Fibroblast of villous mesenchyme (primary cell): ENCODE results near the gene CARD14. TPM values are rescaled to one million over a fixed set of nuclear protein-coding genes. Genes with fewer than 3 reads are reported as not detected.

Experiments
- DNase-seq: peaks from one replicate; pipeline ENCODE4 v3.0.0-alpha.2; 2010; ENCODE audit warnings: low read depth
- H3K4me3 ChIP-seq: 2 replicates; pipeline ENCODE4 v1.5.1; 2011; ENCODE audit warnings: low read depth, mild to moderate bottlenecking, low read length
- CTCF ChIP-seq: IDR thresholded peaks from 2 replicates; pipeline ENCODE4 v1.5.1; 2012; ENCODE audit warnings: low read depth, mild to moderate bottlenecking, low read length; ENCODE audit not compliant: insufficient read depth
- total RNA-seq: library from RNA; depleted of rRNA; stranded (reverse); fragments of >200 nt; gene quantifications from 2 replicates; pipeline ENCODE4 v1.2.3, GENCODE V29; 2012

The CARD14 gene
- total RNA-seq, 1 donor = under 0.01 TPM

- TF ChIP-seq CTCF = no peak
- DNase-seq = no peak
These were observed 38.2 kb downstream of the CARD14 start for GRCh38 chr17:80208050-80208449.

GRCh38 chr17:80209765-80210164 lies 39.9 kb downstream of the CARD14 start:
- no peak for DNase-seq
- no peak overlapping the region for H3K4me3 ChIP-seq
- TF ChIP-seq CTCF = no peak

More at GRCh38 chr17:80208050-80208449, 38.2 kb downstream of the CARD14 start:
- no peak overlapping the region for H3K4me3 ChIP-seq

- no peak for DNase-seq
- no peak for TF ChIP-seq CTCF
- no peak overlapping the region for H3K4me3 ChIP-seq
These were observed 40.7 kb downstream of the CARD14 start for GRCh38 chr17:80210348-80211108.

- H3K4me3 ChIP-seq = no peak overlapping the region
- no peak for TF ChIP-seq CTCF
- DNase-seq = no peak
These were observed 42.3 kb downstream of the CARD14 start for GRCh38 chr17:80212109-80212508.

- no peak overlapping the region for H3K4me3 ChIP-seq
- DNase-seq = no peak
- TF ChIP-seq CTCF = no peak
These were observed 42.7 kb downstream of the CARD14 start for GRCh38 chr17:80212511-80212910.

GRCh38 chr17:80212962-80213642 lies 43.3 kb downstream of the CARD14 start:
- no peak for DNase-seq
- TF ChIP-seq CTCF = no peak
- H3K4me3 ChIP-seq = no peak overlapping the region
